GM15510 (cell line): ENCODE data around the gene PDZD2.

Experiments
- POLR2A ChIP-seq: IDR thresholded peaks from 3 replicates; pipeline ENCODE4 v1.6.1; 2011; ENCODE audit warnings: borderline replicate concordance; ENCODE audit not compliant: insufficient read length; ENCODE audit errors: extremely low read depth

Gene PDZD2

GRCh38 chr5:31944684-31945445 lies 305.9 kb downstream of the PDZD2 start:
- TF ChIP-seq POLR2A = no peak

GRCh38 chr5:31948006-31948405 lies 309.1 kb downstream of the PDZD2 start:
- TF ChIP-seq POLR2A = no peak

- TF ChIP-seq POLR2A = no peak
Observed at GRCh38 chr5:31952067-31952466, 313.1 kb downstream of the PDZD2 start.

- no peak for TF ChIP-seq POLR2A
Observed at GRCh38 chr5:31954091-31954490, 315.2 kb downstream of the PDZD2 start.

- TF ChIP-seq POLR2A = no peak
Observed at GRCh38 chr5:31957151-31957550, 318.2 kb downstream of the PDZD2 start.

GRCh38 chr5:31962351-31962751 lies 323.4 kb downstream of the PDZD2 start:
- no peak for TF ChIP-seq POLR2A

GRCh38 chr5:31962871-31963307 lies 324.0 kb downstream of the PDZD2 start:
- TF ChIP-seq POLR2A = no peak

- no peak for TF ChIP-seq POLR2A
Observed at GRCh38 chr5:31963358-31964006, 324.6 kb downstream of the PDZD2 start.

- TF ChIP-seq POLR2A = no peak
Observed at GRCh38 chr5:31964007-31964360, 325.1 kb downstream of the PDZD2 start.

GRCh38 chr5:31965227-31965626 lies 326.3 kb downstream of the PDZD2 start:
- no peak for TF ChIP-seq POLR2A

- no peak for TF ChIP-seq POLR2A
Observed at GRCh38 chr5:31966936-31967335, 328.0 kb downstream of the PDZD2 start.

- no peak for TF ChIP-seq POLR2A
Observed at GRCh38 chr5:31967461-31967860, 328.5 kb downstream of the PDZD2 start.

- no peak for TF ChIP-seq POLR2A
Observed at GRCh38 chr5:31972558-31972957, 333.6 kb downstream of the PDZD2 start.

- TF ChIP-seq POLR2A = no peak
Observed at GRCh38 chr5:31976169-31976568, 337.2 kb downstream of the PDZD2 start.

- TF ChIP-seq POLR2A = no peak
Observed at GRCh38 chr5:31981361-31981945, 342.5 kb downstream of the PDZD2 start.

- no peak for TF ChIP-seq POLR2A
Observed at GRCh38 chr5:31982027-31982426, 343.1 kb downstream of the PDZD2 start.

- no peak for TF ChIP-seq POLR2A
Observed at GRCh38 chr5:31982621-31983020, 343.7 kb downstream of the PDZD2 start.

- TF ChIP-seq POLR2A = no peak
Observed at GRCh38 chr5:31983851-31984250, 344.9 kb downstream of the PDZD2 start.
